SK-N-SH treated with all-trans-retinoic acid at 6 μM for 48 hours (cell line): ENCODE measurements around the gene ACKR2.

Experiments used
- ATAC-seq: fragments of 200-7000 bp; cut with Tn5 transposase; 3 replicates; pipeline ENCODE4 v1.9.1; 2020; ENCODE audit warnings: mild to moderate bottlenecking, moderate library complexity
- ARNTL ChIP-seq: fragments of 450-650 bp; formaldehyde crosslinking; IDR thresholded peaks from 2 replicates; pipeline ENCODE4 v1.5.0; 2020; ENCODE audit warnings: low read depth, mild to moderate bottlenecking, moderate library complexity, borderline replicate concordance
- BACH2 ChIP-seq: fragments of 250-450 bp; sonication (Bioruptor Pico); IDR thresholded peaks from 2 replicates; pipeline ENCODE4 v1.9.0; 2021; ENCODE audit warnings: mild to moderate bottlenecking, borderline replicate concordance
- CREB5 ChIP-seq: fragments of 250-450 bp; sonication (Bioruptor Pico); IDR thresholded peaks from 2 replicates; pipeline ENCODE4 v1.5.1; 2020; ENCODE audit warnings: low read depth, mild to moderate bottlenecking, moderate library complexity
- CSDC2 ChIP-seq: fragments of 250-450 bp; sonication (Bioruptor Pico); IDR thresholded peaks from 2 replicates; pipeline ENCODE4 v1.5.0; 2020; ENCODE audit warnings: mild to moderate bottlenecking, moderate library complexity
- CSRNP3 ChIP-seq: fragments of 250-450 bp; sonication (Bioruptor Pico); IDR thresholded peaks from 2 replicates; pipeline ENCODE4 v1.5.1; 2021; ENCODE audit warnings: mild to moderate bottlenecking, moderate library complexity
- ESRRG ChIP-seq: fragments of 250-450 bp; sonication (Bioruptor Pico); IDR thresholded peaks from 2 replicates; pipeline ENCODE4 v1.6.1; 2021; ENCODE audit warnings: mild to moderate bottlenecking
- GLIS3 ChIP-seq: fragments of 250-450 bp; sonication (Bioruptor Pico); IDR thresholded peaks from 2 replicates; pipeline ENCODE4 v1.5.0; 2020; ENCODE audit warnings: mild to moderate bottlenecking, moderate library complexity
- ISL1 ChIP-seq: fragments of 250-450 bp; sonication (Bioruptor Pico); IDR thresholded peaks from 2 replicates; pipeline ENCODE4 v2.1.2; 2022; ENCODE audit warnings: mild to moderate bottlenecking, moderate library complexity
- PATZ1 ChIP-seq: fragments of 250-450 bp; sonication (Bioruptor Pico); IDR thresholded peaks from 2 replicates; pipeline ENCODE4 v1.8.0; 2020; ENCODE audit warnings: mild to moderate bottlenecking, moderate library complexity, borderline replicate concordance
- POU6F1 ChIP-seq: fragments of 250-450 bp; sonication (Bioruptor Pico); IDR thresholded peaks from 2 replicates; pipeline ENCODE4 v1.8.0; 2021; ENCODE audit warnings: low read depth, mild to moderate bottlenecking, moderate library complexity, borderline replicate concordance
- RARB ChIP-seq: fragments of 250-450 bp; sonication (Bioruptor Pico); IDR thresholded peaks from 2 replicates; pipeline ENCODE4 v1.8.0; 2021; ENCODE audit warnings: mild to moderate bottlenecking, moderate library complexity
- TCF4 ChIP-seq: fragments of 250-450 bp; sonication (Bioruptor Pico); IDR thresholded peaks from 2 replicates; pipeline ENCODE4 v1.8.0; 2021; ENCODE audit warnings: mild to moderate bottlenecking, moderate library complexity, borderline replicate concordance
- TOX ChIP-seq: fragments of 250-450 bp; sonication (Bioruptor Pico); IDR thresholded peaks from 2 replicates; pipeline ENCODE4 v1.8.0; 2021; ENCODE audit warnings: mild to moderate bottlenecking, moderate library complexity, borderline replicate concordance
- TSHZ2 ChIP-seq: fragments of 250-450 bp; sonication (Bioruptor Pico); IDR thresholded peaks from 2 replicates; pipeline ENCODE4 v1.5.0; 2020; ENCODE audit warnings: mild to moderate bottlenecking, moderate library complexity
- ZC3H10 ChIP-seq: fragments of 250-450 bp; sonication (Bioruptor Pico); IDR thresholded peaks from 2 replicates; pipeline ENCODE4 v1.5.1; 2021; ENCODE audit warnings: mild to moderate bottlenecking, moderate library complexity
- ZFP3 ChIP-seq: fragments of 250-450 bp; sonication (Bioruptor Pico); IDR thresholded peaks from 2 replicates; pipeline ENCODE4 v1.5.0; 2020; ENCODE audit warnings: mild to moderate bottlenecking, moderate library complexity
- ZFP30 ChIP-seq: fragments of 450-650 bp; formaldehyde crosslinking; IDR thresholded peaks from 2 replicates; pipeline ENCODE4 v1.5.0; 2022; ENCODE audit warnings: mild to moderate bottlenecking, moderate library complexity
- ZNF565 ChIP-seq: fragments of 450-650 bp; formaldehyde crosslinking; conservative IDR thresholded peaks from 2 replicates; pipeline ENCODE4 v1.5.0; 2020; ENCODE audit warnings: low read depth, mild to moderate bottlenecking, moderate library complexity
- ZNF8 ChIP-seq: fragments of 450-650 bp; formaldehyde crosslinking; IDR thresholded peaks from 2 replicates; pipeline ENCODE4 v1.5.0; 2020; ENCODE audit warnings: mild to moderate bottlenecking, moderate library complexity

The ACKR2 gene

GRCh38 chr3:42852441-42852840 lies 43.2 kb downstream of the ACKR2 start:
- ATAC-seq, result peak; percentile 36; the same call in 2 of the 3 replicates
- TF ChIP-seq TOX (CRISPR knock-in tag), result no peak
- TF ChIP-seq RARB (CRISPR knock-in tag), result no peak
- TF ChIP-seq ESRRG, result no peak
- TF ChIP-seq ISL1 (CRISPR knock-in tag), result no peak
- TF ChIP-seq TSHZ2, result no peak
- TF ChIP-seq, all 23 proteins: peak for 0

- no peak for ATAC-seq
- no peak for TF ChIP-seq ZFP3 (CRISPR knock-in tag)
- no peak for TF ChIP-seq TCF4 (CRISPR knock-in tag)
- TF ChIP-seq PATZ1 (CRISPR knock-in tag), result no peak
Observed at GRCh38 chr3:42853056-42853455, 43.8 kb downstream of the ACKR2 start.

- TF ChIP-seq TCF4 (CRISPR knock-in tag) (no peak), ZNF565 (CRISPR knock-in tag) (no peak), GLIS3 (CRISPR knock-in tag) (no peak), BACH2 (no peak), ZC3H10 (CRISPR knock-in tag) (no peak), ZFP30 (CRISPR knock-in tag) (no peak), ZFP3 (CRISPR knock-in tag) (no peak), CREB5 (CRISPR knock-in tag) (no peak), CSDC2 (CRISPR knock-in tag) (no peak), RARB (CRISPR knock-in tag) (no peak), TOX (CRISPR knock-in tag) (no peak)
- TF ChIP-seq, all 23 proteins: peak for 0
- no peak for ATAC-seq
Observed at GRCh38 chr3:42853739-42854302, 44.6 kb downstream of the ACKR2 start.

GRCh38 chr3:42855219-42855546 lies 45.9 kb downstream of the ACKR2 start:
- no peak for ATAC-seq
- TF ChIP-seq ZNF8 (CRISPR knock-in tag) (no peak), ARNTL (CRISPR knock-in tag) (no peak), TOX (CRISPR knock-in tag) (no peak), ESRRG (no peak), POU6F1 (CRISPR knock-in tag) (no peak), ZNF565 (CRISPR knock-in tag) (no peak), ZFP30 (CRISPR knock-in tag) (no peak), CSRNP3 (CRISPR knock-in tag) (no peak), TCF4 (CRISPR knock-in tag) (no peak), GLIS3 (CRISPR knock-in tag) (no peak), ZFP3 (CRISPR knock-in tag) (no peak), CREB5 (CRISPR knock-in tag) (no peak)
